Right renal pelvis (tissue), 4 donors: Measurements from ENCODE around the gene PDPK1. TPM values are rescaled to one million over a fixed set of nuclear protein-coding genes. Genes with fewer than 3 reads are reported as not detected.
"Not testable (repeated sequence)": the region's sequence is repeated elsewhere in the genome, so short reads cannot be mapped to it uniquely, and the experiment has no call there.

ENCODE experiments used
- DNase-seq, 4 donors: peaks; one replicate each; pipeline ENCODE4 v3.0.0-alpha.2; 2013; ENCODE audit warnings: low read depth in 4 of 4, low spot score in 3 of 4, missing footprints in 1 of 4
- polyA plus RNA-seq, 4 donors: library from polyadenylated mRNA; unstranded; fragments of 120-200 nt; gene quantifications; one replicate each; pipeline ENCODE4 v1.2.1, GENCODE V29; 2013; ENCODE audit not compliant: insufficient read length in 4 of 4

PDPK1 gene
- polyA plus RNA-seq, 4 donors: 45.7 to 57.3 (median 54.3) TPM

DNA sequence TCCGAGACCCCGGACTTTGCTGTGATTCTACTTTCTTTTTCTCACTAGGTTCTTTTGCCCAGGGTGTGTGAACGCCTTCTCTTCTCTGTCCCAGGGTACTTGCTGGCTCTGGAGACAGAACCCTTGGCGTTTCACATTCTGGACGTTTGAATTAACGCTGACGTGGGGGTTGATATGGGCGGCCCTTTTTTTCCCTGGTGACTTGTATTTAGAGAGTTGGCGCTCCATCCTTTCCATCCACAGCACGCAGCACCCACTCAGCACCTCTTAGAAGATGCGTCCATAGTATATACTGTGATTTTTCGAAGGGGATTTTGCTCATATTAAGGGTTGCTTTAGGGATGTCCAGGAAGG lies 66.2 kb downstream of the PDPK1 start:
- DNase-seq: not testable (repeated sequence)

- not testable (repeated sequence) for DNase-seq
Observed at GRCh38 chr16:2606820-2607219, 69.0 kb downstream of the PDPK1 start.

DNA sequence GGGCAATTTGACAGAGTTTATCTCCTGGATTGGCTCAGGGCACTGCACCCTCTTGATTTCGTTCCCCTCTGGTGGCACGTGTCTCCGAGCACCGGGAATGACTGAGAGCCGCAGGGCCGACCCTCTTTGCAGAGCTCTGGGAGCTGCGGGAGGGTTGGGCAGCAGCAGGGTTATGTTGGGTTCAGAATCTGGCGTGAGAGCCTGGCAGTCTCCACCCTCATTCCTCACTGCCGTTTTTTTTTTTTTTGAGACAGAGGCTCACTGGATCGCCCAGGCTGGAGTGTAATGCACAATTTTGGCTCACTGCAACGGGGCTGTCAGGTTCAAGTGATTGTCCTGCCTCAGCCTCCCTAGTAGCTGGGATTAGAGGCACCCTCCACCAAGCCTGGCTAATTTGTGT lies 71.5 kb downstream of the PDPK1 start:
- not testable (repeated sequence) for DNase-seq

DNA sequence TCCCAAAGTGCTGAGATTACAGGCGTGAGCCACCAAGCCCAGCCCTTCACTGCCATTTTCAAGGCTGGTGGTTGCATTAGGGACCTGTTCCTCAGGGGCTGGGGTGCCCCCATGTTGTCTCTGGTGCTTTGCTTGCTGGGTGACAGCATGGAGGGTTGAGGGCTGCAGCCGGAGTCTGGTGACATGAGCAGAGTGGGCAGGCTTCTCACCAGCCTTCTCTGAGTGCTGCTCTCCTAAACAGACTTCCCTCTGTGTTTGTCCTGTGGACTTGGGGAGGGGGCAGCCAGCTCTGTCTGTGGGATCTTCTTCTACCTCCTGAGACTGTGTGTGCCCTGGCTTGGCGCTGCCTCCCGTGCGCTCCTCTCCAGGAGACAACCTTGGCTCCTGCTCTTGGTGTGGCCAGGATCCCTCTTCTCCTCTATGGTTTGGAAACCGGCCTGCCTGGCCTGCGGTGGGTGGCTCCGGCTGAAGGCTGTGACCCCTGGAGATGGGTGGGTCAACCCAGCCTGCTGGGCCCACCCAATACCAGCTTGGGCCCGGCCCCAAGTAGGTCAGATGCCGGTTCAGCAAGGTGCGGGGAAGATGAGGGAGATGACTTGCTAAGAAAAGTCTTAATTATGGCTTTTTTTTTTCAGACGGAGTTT lies 72.1 kb downstream of the PDPK1 start:
- DNase-seq: no peak

GRCh38 chr16:2610781-2611498 lies 73.1 kb downstream of the PDPK1 start:
- DNase-seq: no peak

GRCh38 chr16:2611499-2611862 lies 73.7 kb downstream of the PDPK1 start:
- no peak for DNase-seq

- not testable (repeated sequence) for DNase-seq
Observed at GRCh38 chr16:2611877-2612276, 74.1 kb downstream of the PDPK1 start.

- not testable (repeated sequence) for DNase-seq
Observed at GRCh38 chr16:2613251-2613650, 75.4 kb downstream of the PDPK1 start.

DNA sequence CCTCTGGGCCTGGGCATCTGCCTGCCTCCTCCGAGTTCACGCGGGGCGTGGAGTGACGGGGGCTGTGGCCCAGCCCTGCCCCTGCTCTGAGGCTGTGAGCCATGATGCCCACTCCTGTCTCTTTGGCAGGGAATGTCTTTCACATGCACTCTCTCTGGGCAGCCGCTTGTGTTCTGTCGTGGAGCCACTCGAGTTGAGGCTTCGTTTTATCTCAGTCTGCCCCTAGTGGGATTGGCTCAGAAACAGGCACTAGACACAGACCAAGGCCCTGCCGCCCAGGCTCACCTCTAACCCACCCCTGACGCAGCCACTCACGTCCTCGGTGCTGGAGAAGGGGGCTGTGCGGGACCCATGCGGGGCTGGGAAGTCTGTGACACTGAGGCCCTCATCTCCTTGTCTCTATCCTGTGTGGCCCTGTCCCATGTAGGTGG lies 77.0 kb downstream of the PDPK1 start:
- no peak for DNase-seq

GRCh38 chr16:2618964-2619363 lies 81.1 kb downstream of the PDPK1 start:
- not testable (repeated sequence) for DNase-seq

DNA sequence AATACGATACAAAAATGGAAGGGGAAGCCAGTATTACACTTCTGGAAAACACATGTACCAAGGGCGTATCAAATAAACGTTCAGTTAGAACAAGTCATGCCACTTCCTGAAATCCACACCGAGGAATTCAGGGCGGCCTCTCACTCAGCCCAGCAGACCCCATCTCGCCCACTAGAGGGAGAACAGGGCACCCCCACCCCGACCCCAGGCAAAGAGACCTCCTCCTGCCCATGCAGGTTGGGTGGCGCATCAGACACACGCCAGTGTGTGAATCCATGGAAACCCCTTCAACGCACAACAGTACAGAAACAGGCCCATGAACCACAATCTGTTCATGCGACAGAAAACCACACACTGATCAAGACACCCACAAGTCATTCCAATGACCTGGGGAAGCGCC lies 81.8 kb downstream of the PDPK1 start:
- DNase-seq: not testable (repeated sequence)

DNA sequence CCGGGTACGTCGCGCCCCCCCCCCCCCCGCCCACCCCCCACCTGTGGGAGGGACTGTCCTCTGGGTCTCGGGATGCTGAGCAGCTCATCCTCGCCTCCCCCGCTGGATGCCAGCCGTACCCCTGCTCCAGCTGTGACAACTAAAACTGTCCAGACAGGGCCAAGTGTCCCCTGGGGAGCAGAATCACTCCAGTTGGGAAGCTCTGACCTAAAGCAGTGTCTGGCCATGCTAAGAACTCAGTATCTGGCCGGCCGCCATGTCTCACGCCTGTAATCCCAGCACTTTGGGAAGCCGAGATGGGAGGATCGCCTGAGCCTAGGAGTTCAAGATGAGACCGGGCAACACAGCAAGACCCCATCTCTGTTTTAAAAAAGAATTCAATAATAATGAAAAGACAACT lies 83.0 kb downstream of the PDPK1 start:
- not testable (repeated sequence) for DNase-seq

- DNase-seq: not testable (repeated sequence)
Observed at GRCh38 chr16:2621395-2621794, 83.6 kb downstream of the PDPK1 start.

DNA sequence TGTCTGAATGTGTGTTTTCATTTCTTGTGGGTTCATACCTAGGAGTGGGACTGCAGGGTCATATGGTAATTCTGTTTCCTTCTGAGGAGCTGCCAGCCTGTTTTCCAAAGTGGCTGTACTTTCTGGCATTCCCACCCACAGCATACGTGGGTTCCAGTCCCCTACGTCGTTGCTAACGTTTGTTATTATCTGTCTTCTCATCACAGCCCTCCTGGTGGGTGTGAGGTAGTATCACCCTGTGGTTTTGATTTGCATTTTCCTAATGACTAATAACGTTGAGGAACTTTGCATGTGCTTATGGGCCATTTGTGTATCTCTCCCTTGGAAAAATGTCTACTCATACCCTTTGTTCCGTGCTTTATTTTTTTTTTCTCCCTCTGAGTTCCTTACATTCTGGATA lies 89.3 kb downstream of the PDPK1 start:
- DNase-seq: not testable (repeated sequence)

- DNase-seq: not testable (repeated sequence)
Observed at GRCh38 chr16:2631203-2631602, 93.4 kb downstream of the PDPK1 start.

GRCh38 chr16:2632291-2632690 lies 94.5 kb downstream of the PDPK1 start:
- DNase-seq: not testable (repeated sequence)

- not testable (repeated sequence) for DNase-seq
Observed at GRCh38 chr16:2639071-2639721, 101.4 kb downstream of the PDPK1 start.

GRCh38 chr16:2639722-2640072 lies 101.9 kb downstream of the PDPK1 start:
- not testable (repeated sequence) for DNase-seq

DNA sequence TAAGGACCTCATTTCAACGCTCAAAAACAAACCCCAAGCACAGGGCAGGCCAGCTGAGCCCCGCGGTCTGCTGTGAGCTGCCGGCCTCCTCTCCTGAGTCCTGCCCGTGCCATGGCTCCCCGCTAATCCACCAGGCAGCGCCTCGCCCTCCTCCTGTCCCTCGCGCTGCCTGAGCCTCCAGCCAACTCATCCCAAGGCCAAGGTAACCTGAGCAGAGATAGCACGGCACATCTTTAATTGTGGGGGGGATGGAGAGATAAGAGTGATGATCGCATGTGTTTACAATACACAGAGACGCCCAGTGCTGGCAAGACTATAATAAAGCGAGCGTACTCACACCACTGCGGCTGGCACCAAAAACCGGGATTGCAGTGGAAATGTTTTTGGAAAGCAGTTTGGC lies 104.7 kb downstream of the PDPK1 start:
- not testable (repeated sequence) for DNase-seq

GRCh38 chr16:2644754-2645453 lies 107.1 kb downstream of the PDPK1 start:
- not testable (repeated sequence) for DNase-seq

- DNase-seq: not testable (repeated sequence)
Observed at GRCh38 chr16:2651268-2651871, 113.5 kb downstream of the PDPK1 start.
